OCI-LY3 (cell line): ENCODE data around the gene PHC2.

Source experiments
- H2AFZ ChIP-seq: fragments of 200-600, 300-600 bp; shearing (Covaris generic); 2 replicates; pipeline ENCODE4 v1.6.0; 2014; ENCODE audit warnings: antibody characterized with exemption, low read depth, low read length
- H3K27ac ChIP-seq: fragments of 200-600, 300-600 bp; sonication (generic); 2 replicates; pipeline ENCODE4 v1.5.1; 2014; ENCODE audit warnings: mild to moderate bottlenecking, low read length, moderate library complexity, mixed read lengths
- H3K27me3 ChIP-seq: fragments of 200-600, 300-600 bp; sonication (generic); 2 replicates; pipeline ENCODE4 v1.6.1; 2014; ENCODE audit warnings: low read depth, low read length, mixed read lengths
- H3K36me3 ChIP-seq: fragments of 200-600, 300-600 bp; sonication (generic); replicated peaks from 2 replicates; pipeline ENCODE3; 2014; ENCODE audit warnings: low read depth, low read length, mixed read lengths
- H3K4me1 ChIP-seq: fragments of 300-600, 200-600 bp; sonication (generic); 2 replicates; pipeline ENCODE4 v1.6.1; 2014; ENCODE audit warnings: low read length, mixed read lengths
- H3K4me2 ChIP-seq: fragments of 200-600, 300-600 bp; sonication (generic); 2 replicates; pipeline ENCODE4 v1.6.1; 2014; ENCODE audit warnings: low read length, mixed read lengths
- H3K4me3 ChIP-seq: fragments of 300-600, 200-600 bp; sonication (generic); 2 replicates; pipeline ENCODE4 v1.5.1; 2014; ENCODE audit warnings: antibody characterized with exemption, mild to moderate bottlenecking, low read length, moderate library complexity
- H3K79me2 ChIP-seq: fragments of 300-600, 200-600 bp; shearing (Covaris generic); 2 replicates; pipeline ENCODE4 v1.6.1; 2014; ENCODE audit warnings: mild to moderate bottlenecking, low read length, mixed read lengths
- H3K9ac ChIP-seq: fragments of 300-600, 200-600 bp; shearing (Covaris generic); 2 replicates; pipeline ENCODE4 v1.6.0; 2014; ENCODE audit warnings: mild to moderate bottlenecking, low read length, moderate library complexity
- H3K9me3 ChIP-seq: fragments of 200-600, 300-600 bp; shearing (Covaris generic); 2 replicates; pipeline ENCODE4 v1.6.1; 2014; ENCODE audit warnings: low read length, mixed read lengths; ENCODE audit not compliant: insufficient read depth
- H4K20me1 ChIP-seq: fragments of 200-600, 300-600 bp; sonication (generic); 2 replicates; pipeline ENCODE4 v1.6.1; 2016; ENCODE audit warnings: low read length, mixed read lengths; ENCODE audit not compliant: insufficient read depth
- EZH2phosphoT487 ChIP-seq: fragments of 200-600 bp; shearing (Covaris generic); IDR thresholded peaks from 2 replicates; pipeline ENCODE4 v1.6.1; 2018; ENCODE audit warnings: antibody characterized with exemption, mixed run types, low read depth
- TF ChIP-seq, protein P1 (sequence below): fragments of 200-600, 300-600 bp; sonication (generic); IDR thresholded peaks from 2 replicates; pipeline ENCODE4 v1.5.1; 2014; ENCODE audit warnings: antibody characterized with exemption, low read length, low read depth

PHC2 gene

DNA sequence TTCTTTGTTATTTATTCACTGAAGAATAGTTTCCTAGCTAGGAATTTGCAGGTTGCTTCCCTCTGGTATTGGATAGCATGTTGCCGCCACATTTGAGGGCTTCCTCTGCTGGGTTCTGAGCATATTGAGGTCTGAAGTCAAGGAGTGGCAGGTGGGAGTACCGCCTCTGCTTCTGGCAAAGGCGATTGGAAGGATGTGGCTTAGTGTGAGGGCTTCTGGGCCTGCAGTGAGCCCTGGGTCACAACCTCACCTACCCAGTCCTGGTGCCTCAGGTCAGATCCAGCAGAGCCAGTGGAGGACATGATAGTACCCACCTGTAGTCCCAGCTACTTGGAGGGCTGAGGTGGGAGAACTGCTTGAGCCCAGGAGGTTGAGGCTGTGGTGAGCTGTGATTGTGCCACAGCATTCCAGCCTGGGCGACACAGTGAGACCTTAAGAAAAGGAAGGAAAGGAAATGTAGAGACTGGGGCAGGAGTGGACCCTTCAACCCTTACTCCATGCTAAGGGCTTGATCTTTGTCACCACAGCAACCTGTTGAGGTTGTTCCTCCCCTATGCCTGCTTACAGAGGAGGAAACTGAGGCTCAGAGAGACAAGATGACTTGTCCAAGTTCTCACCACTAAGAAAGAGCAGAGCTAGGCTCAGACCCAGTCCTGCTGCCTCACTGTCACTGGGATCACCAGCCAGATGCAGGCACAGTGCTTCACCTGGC is 132.8 kb downstream of the PHC2 start:
- no peak overlapping the region for H3K4me2 ChIP-seq
- no peaks in the 10 kb centered on the region for H4K20me1 ChIP-seq

DNA sequence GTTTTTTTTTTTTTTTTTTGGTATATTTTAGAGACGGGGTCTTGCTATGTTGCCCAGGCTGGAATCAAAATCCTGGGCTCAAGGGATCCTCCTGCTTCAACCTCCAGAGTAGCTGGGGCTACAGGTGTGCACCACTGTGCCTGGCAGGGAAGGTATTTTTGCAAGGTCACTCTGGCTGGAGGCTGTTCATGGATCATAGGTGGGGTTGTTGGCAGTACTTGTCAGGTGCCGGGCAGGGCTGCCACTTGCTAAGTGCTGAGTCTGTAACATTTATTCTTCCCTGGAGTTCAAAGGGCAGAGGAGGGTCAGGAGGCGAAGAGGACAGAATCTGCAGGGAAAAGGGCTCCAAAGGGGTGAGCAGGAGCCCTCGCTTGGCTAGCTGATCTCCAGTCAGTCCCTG is 134.1 kb downstream of the PHC2 start:
- Histone ChIP-seq H3K27ac (no peak overlapping the region), H3K27me3 (no peaks in the 10 kb centered on the region), H3K36me3 (peaks cover 3% of the 10 kb centered on the region), H4K20me1 (no peaks in the 10 kb centered on the region), H3K4me2 (no peak overlapping the region), H3K9ac (no peak overlapping the region), H3K9me3 (no peaks in the 10 kb centered on the region), H3K4me3 (no peak overlapping the region), H3K4me1 (no peaks in the 10 kb centered on the region), H3K79me2 (no peaks in the 10 kb centered on the region), H2AFZ (no peak overlapping the region)
- TF ChIP-seq, protein P1, sequence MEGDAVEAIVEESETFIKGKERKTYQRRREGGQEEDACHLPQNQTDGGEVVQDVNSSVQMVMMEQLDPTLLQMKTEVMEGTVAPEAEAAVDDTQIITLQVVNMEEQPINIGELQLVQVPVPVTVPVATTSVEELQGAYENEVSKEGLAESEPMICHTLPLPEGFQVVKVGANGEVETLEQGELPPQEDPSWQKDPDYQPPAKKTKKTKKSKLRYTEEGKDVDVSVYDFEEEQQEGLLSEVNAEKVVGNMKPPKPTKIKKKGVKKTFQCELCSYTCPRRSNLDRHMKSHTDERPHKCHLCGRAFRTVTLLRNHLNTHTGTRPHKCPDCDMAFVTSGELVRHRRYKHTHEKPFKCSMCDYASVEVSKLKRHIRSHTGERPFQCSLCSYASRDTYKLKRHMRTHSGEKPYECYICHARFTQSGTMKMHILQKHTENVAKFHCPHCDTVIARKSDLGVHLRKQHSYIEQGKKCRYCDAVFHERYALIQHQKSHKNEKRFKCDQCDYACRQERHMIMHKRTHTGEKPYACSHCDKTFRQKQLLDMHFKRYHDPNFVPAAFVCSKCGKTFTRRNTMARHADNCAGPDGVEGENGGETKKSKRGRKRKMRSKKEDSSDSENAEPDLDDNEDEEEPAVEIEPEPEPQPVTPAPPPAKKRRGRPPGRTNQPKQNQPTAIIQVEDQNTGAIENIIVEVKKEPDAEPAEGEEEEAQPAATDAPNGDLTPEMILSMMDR = no peak
- no peak for TF ChIP-seq EZH2phosphoT487

More for the DNA sequence above, 132.8 kb downstream of the PHC2 start:
- no peak overlapping the region for H3K4me3 ChIP-seq
- H3K27ac ChIP-seq = no peak overlapping the region
- no peaks in the 10 kb centered on the region for H3K4me1 ChIP-seq
- H3K27me3 ChIP-seq = no peaks in the 10 kb centered on the region
- peaks cover 3% of the 10 kb centered on the region for H3K36me3 ChIP-seq
- TF ChIP-seq, protein P1 = no peak
- TF ChIP-seq EZH2phosphoT487 = no peak
- no peak overlapping the region for H2AFZ ChIP-seq
- H3K9ac ChIP-seq = no peak overlapping the region
- no peaks in the 10 kb centered on the region for H3K79me2 ChIP-seq
- H3K9me3 ChIP-seq = no peaks in the 10 kb centered on the region

DNA sequence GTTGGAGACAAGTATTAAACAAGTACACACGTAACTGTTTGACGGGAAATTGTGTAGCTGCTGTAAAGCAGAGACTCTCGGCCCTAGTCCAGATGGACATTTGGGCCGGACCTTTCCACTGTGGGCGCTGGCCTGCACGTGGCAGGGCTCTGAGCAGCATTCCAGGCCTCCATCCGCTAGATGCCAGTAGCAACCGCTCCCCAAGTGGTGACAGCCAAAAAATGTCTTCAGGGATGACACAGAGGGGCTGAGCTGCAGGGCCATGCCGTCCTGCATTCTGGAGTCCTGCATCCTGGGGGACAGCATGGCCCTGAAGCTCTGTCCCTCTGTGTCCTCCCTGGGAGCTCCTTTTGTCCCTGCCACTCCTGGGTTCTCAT is 134.8 kb downstream of the PHC2 start:
- TF ChIP-seq EZH2phosphoT487 = no peak
- TF ChIP-seq, protein P1 = no peak
- Histone ChIP-seq H3K4me3 (no peak overlapping the region), H3K79me2 (no peaks in the 10 kb centered on the region), H4K20me1 (no peaks in the 10 kb centered on the region), H3K4me1 (no peaks in the 10 kb centered on the region), H2AFZ (no peak overlapping the region), H3K36me3 (peaks cover 3% of the 10 kb centered on the region), H3K9me3 (no peaks in the 10 kb centered on the region), H3K9ac (no peak overlapping the region), H3K4me2 (no peak overlapping the region), H3K27ac (no peak overlapping the region), H3K27me3 (no peaks in the 10 kb centered on the region)

DNA sequence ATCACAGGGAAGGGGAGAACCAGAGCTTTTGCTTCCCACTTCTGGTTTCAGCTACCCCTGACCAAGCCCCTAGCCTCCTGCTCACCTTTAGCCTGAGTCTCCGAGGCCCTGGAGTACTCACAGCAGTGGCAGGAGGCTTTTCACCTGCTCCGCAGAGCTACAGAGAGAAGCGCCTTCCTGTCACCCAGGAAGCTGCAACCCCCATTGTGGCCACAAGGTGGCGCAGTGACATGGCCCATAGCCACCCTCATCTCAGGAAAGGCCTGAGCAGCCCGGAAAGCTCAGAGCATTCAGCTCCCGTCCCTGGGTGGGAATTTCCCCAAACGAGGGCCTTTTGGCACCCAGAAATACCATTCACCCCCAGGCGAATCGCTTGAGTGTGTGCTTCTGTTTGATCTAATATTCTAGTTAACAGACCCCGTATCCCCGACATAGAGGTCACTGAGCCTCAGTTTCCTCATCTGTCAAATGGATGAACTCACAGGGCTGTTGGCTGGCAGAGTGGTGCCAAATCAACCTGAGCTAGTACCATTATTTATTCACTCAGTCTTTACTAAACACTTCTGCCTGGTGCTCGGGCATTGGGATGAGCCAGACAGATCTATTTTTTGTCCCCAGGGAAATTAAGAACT is 135.3 kb downstream of the PHC2 start:
- Histone ChIP-seq H3K4me3 (no peak overlapping the region), H3K4me2 (no peak overlapping the region), H3K9me3 (no peaks in the 10 kb centered on the region), H3K79me2 (no peaks in the 10 kb centered on the region), H3K36me3 (peaks cover 3% of the 10 kb centered on the region), H3K27me3 (no peaks in the 10 kb centered on the region), H3K9ac (no peak overlapping the region), H3K4me1 (no peaks in the 10 kb centered on the region), H3K27ac (no peak overlapping the region), H4K20me1 (no peaks in the 10 kb centered on the region), H2AFZ (no peak overlapping the region)
- no peak for TF ChIP-seq EZH2phosphoT487
- TF ChIP-seq, protein P1 = peak; percentile 67
